GM12878 (cell line): Measurements from ENCODE around the gene SSBP2. TPM values are rescaled to one million over a fixed set of nuclear protein-coding genes. Genes with fewer than 3 reads are reported as not detected.

ENCODE experiments used
- ATAC-seq: fragments of 200-7000 bp; cut with Tn5 transposase; 3 replicates; pipeline ENCODE4 v1.9.1; 2020; ENCODE audit warnings: mild to moderate bottlenecking, moderate library complexity
- BruUV-seq: library from RNA; stranded (reverse); fragments of 400-500 nt; replicated peaks from 2 replicates; lab custom pipeline; 2021; lab: Mats Ljungman, UMichigan
- CTCF ChIA-PET: fragments of 300-600 bp; sonication (Branson Sonifier 250); formaldehyde crosslinking; extraction: SDS; loops from one replicate; lab custom pipeline; 2021; ENCODE audit warnings: inconsistent platforms; lab: Yijun Ruan, JAX
- POLR2A ChIA-PET: fragments of 350-600 bp; formaldehyde crosslinking; extraction: SDS; loops from one replicate; lab custom pipeline; 2021; ENCODE audit warnings: inconsistent platforms; lab: Charles Lee
- RAD21 ChIA-PET: fragments of 300-600 bp; sonication (Branson Sonifier 250); formaldehyde crosslinking; loops from one replicate; lab custom pipeline; 2023; ENCODE audit warnings: antibody characterized with exemption; ENCODE audit not compliant: unreplicated experiment; lab: Charles Lee
- SMC1A ChIA-PET: fragments of 300-600 bp; sonication (Branson Sonifier 250); formaldehyde crosslinking; loops from one replicate; lab custom pipeline; 2023; ENCODE audit not compliant: unreplicated experiment, uncharacterized antibody; lab: Charles Lee
- DNase-seq: peaks from one replicate; pipeline ENCODE4 v3.0.0-alpha.2; 2011; ENCODE audit warnings: low read depth, low spot score
- FAIRE-seq: peaks from 3 replicates; lab custom pipeline; 2011; peaks lifted over from hg19 to GRCh38; lab: Jason Lieb, UNC
- H2AFZ ChIP-seq: 2 replicates; pipeline ENCODE4 v1.6.0; 2011; ENCODE audit warnings: low read depth, low read length, control low read depth; ENCODE audit not compliant: control insufficient read depth
- H3K27ac ChIP-seq: 2 replicates; pipeline ENCODE4 v1.5.1; 2011; ENCODE audit warnings: control low read depth; ENCODE audit not compliant: control insufficient read depth, insufficient read depth
- H3K27me3 ChIP-seq, 2 experiments: replicated peaks in 1 of 2; 2 replicates each; pipeline versions ENCODE4 v1.6.0 to v1.6.1; 2011; ENCODE audit warnings: low read length in 1 of 2; ENCODE audit not compliant: control insufficient read depth in 2 of 2, insufficient read depth in 2 of 2
- H3K36me3 ChIP-seq, 2 experiments: 2 replicates each; pipeline ENCODE4 v1.5.1; 2011; ENCODE audit warnings: low read length in 1 of 2; ENCODE audit not compliant: control insufficient read depth in 2 of 2, insufficient read depth in 2 of 2
- H3K4me1 ChIP-seq: 2 replicates; pipeline ENCODE4 v1.6.1; 2011; ENCODE audit warnings: mild to moderate bottlenecking, low read length, moderate library complexity, mixed read lengths; ENCODE audit not compliant: control insufficient read depth, insufficient read depth
- H3K4me2 ChIP-seq: 2 replicates; pipeline ENCODE4 v1.6.0; 2011; ENCODE audit warnings: control low read depth; ENCODE audit not compliant: control insufficient read depth, insufficient read depth
- H3K4me3 ChIP-seq: fragments of 200-600 bp; sonication (generic); 2 replicates; pipeline ENCODE4 v1.5.1; 2016
- H3K79me2 ChIP-seq: 2 replicates; pipeline ENCODE4 v1.6.0; 2011; ENCODE audit warnings: low read length; ENCODE audit not compliant: control insufficient read depth, insufficient read depth
- H3K9ac ChIP-seq: 2 replicates; pipeline ENCODE4 v1.8.0; 2011; ENCODE audit warnings: low read length, control low read depth, mixed read lengths; ENCODE audit not compliant: control insufficient read depth, insufficient read depth
- H3K9me3 ChIP-seq: replicated peaks from 3 replicates; pipeline ENCODE4 v1.5.1; 2011; ENCODE audit warnings: mild to moderate bottlenecking, low read length; ENCODE audit not compliant: control insufficient read depth, insufficient read depth
- H4K20me1 ChIP-seq: 2 replicates; pipeline ENCODE4 v1.6.0; 2011; ENCODE audit not compliant: control insufficient read depth, insufficient read depth
- ATF2 ChIP-seq: IDR thresholded peaks from 2 replicates; pipeline ENCODE4 v1.6.1; 2012; ENCODE audit warnings: low read length, inconsistent platforms
- ATF7 ChIP-seq: fragments of 450-650 bp; IDR thresholded peaks from 2 replicates; pipeline ENCODE4 v1.6.1; 2016; ENCODE audit warnings: low read depth, mild to moderate bottlenecking
- ESRRA ChIP-seq: IDR thresholded peaks from 2 replicates; pipeline ENCODE4 v1.6.1; 2012; ENCODE audit warnings: mild to moderate bottlenecking, low read length, improper control_type of control experiment
- FOXM1 ChIP-seq: IDR thresholded peaks from 2 replicates; pipeline ENCODE4 v1.6.1; 2012; ENCODE audit warnings: low read depth, mild to moderate bottlenecking, inconsistent platforms, low read length, moderate library complexity
- LARP7 ChIP-seq: fragments of 450-650 bp; IDR thresholded peaks from 2 replicates; pipeline ENCODE4 v1.6.1; 2017; ENCODE audit warnings: mild to moderate bottlenecking
- MYB ChIP-seq: fragments of 150-350 bp; IDR thresholded peaks from 2 replicates; pipeline ENCODE4 v1.6.1; 2014; ENCODE audit warnings: mild to moderate bottlenecking, low read depth, low read length, borderline replicate concordance
- NR2C2 ChIP-seq: IDR thresholded peaks from 2 replicates; pipeline ENCODE4 v1.6.1; 2011; ENCODE audit warnings: borderline replicate concordance, low read depth; ENCODE audit not compliant: control insufficient read depth, insufficient read length
- NRF1 ChIP-seq: conservative IDR thresholded peaks from 2 replicates; pipeline ENCODE4 v1.6.1; 2011; ENCODE audit warnings: mild to moderate bottlenecking, low read depth, low read length, improper control_type of control experiment
- RB1 ChIP-seq: fragments of 450-650 bp; formaldehyde crosslinking; IDR thresholded peaks from 2 replicates; pipeline ENCODE4 v1.6.1; 2017; ENCODE audit warnings: mild to moderate bottlenecking, borderline replicate concordance
- RBBP5 ChIP-seq: fragments of 200-600 bp; sonication (generic); conservative IDR thresholded peaks from 2 replicates; pipeline ENCODE4 v1.6.1; 2016
- SUPT20H ChIP-seq: IDR thresholded peaks from 2 replicates; pipeline ENCODE4 v1.6.1; 2011; ENCODE audit warnings: low read depth, mild to moderate bottlenecking, low read length, moderate library complexity, borderline replicate concordance; ENCODE audit not compliant: control insufficient read depth
- TCF3 ChIP-seq: IDR thresholded peaks from 2 replicates; pipeline ENCODE4 v1.6.1; 2012; ENCODE audit warnings: low read depth, mild to moderate bottlenecking, low read length, borderline replicate concordance; ENCODE audit not compliant: insufficient read depth
- WGBS: methylation state at CpG from one replicate; pipeline ENCODE4 v1.1.6; 2016; ENCODE audit warnings: low lambda C conversion rate; ENCODE audit not compliant: insufficient replicate concordance, insufficient coverage; ENCODE audit errors: missing lambda C conversion rate; 5-methylcytosine and 5-hydroxymethylcytosine counted together
- in situ Hi-C: fragments of 300-500 bp; cut with MboI; formaldehyde crosslinking; loops from 9 replicates; pipeline ENCODE4 v1.14.3; 2018; ENCODE audit warnings: mixed read lengths
- intact Hi-C: fragments of 100-400 bp; cut with micrococcal nuclease; formaldehyde crosslinking; loops from one replicate; pipeline ENCODE4 v1.14.2; 2022; ENCODE audit not compliant: unreplicated experiment
- polyA plus RNA-seq, 11 experiments: library from polyadenylated mRNA; depleted of rRNA in 4 of 11; unstranded in 6 of 11; stranded (reverse) in 5 of 11; fragments of >200 nt; fragmentation: Nextera tagmentation in 4 of 11; fragmentation: Illumina TruSeq in 1 of 11; extraction: Ambion mirVana in 4 of 11; extraction: Trizol in 1 of 11; gene quantifications; 1 replicate in 1 of 11; 2 replicates in 10 of 11; pipeline versions ENCODE4 v1.2.1 to v1.2.3, GENCODE V29; 2011 to 2016; ENCODE audit warnings: inconsistent platforms in 2 of 11, missing spikeins in 2 of 11, low read depth in 1 of 11
- total RNA-seq, 4 experiments: library from RNA; depleted of rRNA in 3 of 4; stranded (reverse); fragments of >200 nt in 3 of 4; fragmentation: Illumina TruSeq in 1 of 4; extraction: Trizol in 1 of 4; gene quantifications; 2 replicates each; pipeline versions ENCODE4 v1.2.1 to v1.2.3, GENCODE V29; 2013 to 2021
- TF ChIP-seq, protein P1 (sequence below): fragments of 450-650 bp; IDR thresholded peaks from 2 replicates; pipeline ENCODE4 v1.6.1; 2017; ENCODE audit warnings: mild to moderate bottlenecking, moderate library complexity

Gene SSBP2
- total and polyA plus RNA-seq, 10 of the 15 experiments (the other 5 are each of a cell fraction or from before 2014, with no cell fraction given), result 52.2 to 132 (median 110) TPM

DNA sequence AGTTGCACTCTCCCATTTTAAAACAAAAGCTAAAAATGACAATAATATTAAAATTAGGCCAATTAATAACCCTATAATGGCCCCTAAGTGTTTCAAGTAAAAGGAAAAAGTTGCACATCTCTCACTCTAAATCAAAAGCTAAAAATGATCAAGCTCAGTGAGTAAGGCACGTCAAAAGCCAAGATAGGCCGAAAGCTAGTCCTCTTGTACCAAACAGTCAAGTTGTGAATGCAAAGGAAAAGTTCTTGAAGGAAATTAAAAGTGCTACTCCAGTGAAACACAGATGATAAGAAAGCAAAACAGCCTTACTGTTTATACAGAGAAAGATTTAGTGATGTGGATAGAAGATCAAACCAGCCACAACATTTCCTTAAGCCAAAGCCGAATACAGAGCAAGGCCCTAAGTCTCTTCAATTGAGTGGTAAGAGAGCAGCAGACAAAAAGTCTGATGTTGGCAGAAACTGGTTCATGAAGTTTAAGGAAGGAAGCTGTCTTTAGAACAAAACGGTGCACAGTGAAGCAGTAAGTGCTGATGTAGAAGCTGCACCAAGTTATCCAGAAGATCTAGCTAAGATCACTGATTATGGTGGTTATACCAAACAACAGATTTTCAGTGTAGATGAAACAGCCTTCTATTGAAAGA is 212.9 kb downstream of the SSBP2 start:
- no peak overlapping the region for H3K27ac ChIP-seq
- WGBS, result 61% methylated on average over 4 of the region's 4 CpGs
- no peak for ATAC-seq
- no peak for FAIRE-seq
- no peaks in the 10 kb centered on the region for H4K20me1 ChIP-seq
- RAD21 ChIA-PET, result no interaction called here
- H3K4me3 ChIP-seq, result no peak overlapping the region
- no peaks in the 10 kb centered on the region for H3K36me3 ChIP-seq
- H3K4me1 ChIP-seq, result no peaks in the 10 kb centered on the region
- H2AFZ ChIP-seq, result no peak overlapping the region
- POLR2A ChIA-PET, result no interaction called here
- BruUV-seq, result no TSS peak
- CTCF ChIA-PET, result interaction anchor here (0.6 to 1.6 kb wide), 6 partner anchors 15 to 628 kb away, joined by 3 to 4 read pairs (median 3); no protein-coding TSS in a partner anchor
- no peaks in the 10 kb centered on the region for H3K27me3 ChIP-seq
- no peaks in the 10 kb centered on the region for H3K79me2 ChIP-seq
- no peak for DNase-seq
- SMC1A ChIA-PET, result interaction anchor here (0.8 to 1.6 kb wide), 4 partner anchors 13 to 626 kb away, joined by 3 to 4 read pairs (median 3); no protein-coding TSS in a partner anchor
- no peak overlapping the region for H3K4me2 ChIP-seq
- intact Hi-C loops (no loop called here), in situ Hi-C loops (no loop called here)
- no peaks in the 10 kb centered on the region; the same call in 1 of the 3 replicates for H3K9me3 ChIP-seq
- no peak overlapping the region for H3K9ac ChIP-seq
- TF ChIP-seq SUPT20H, result no peak
- TF ChIP-seq NR2C2, result no peak
- TF ChIP-seq RB1, result no peak
- TF ChIP-seq RBBP5, result no peak
- no peak for TF ChIP-seq LARP7
- no peak for TF ChIP-seq ATF7
- TF ChIP-seq TCF3, result no peak
- TF ChIP-seq MYB, result no peak
- TF ChIP-seq, protein P1, sequence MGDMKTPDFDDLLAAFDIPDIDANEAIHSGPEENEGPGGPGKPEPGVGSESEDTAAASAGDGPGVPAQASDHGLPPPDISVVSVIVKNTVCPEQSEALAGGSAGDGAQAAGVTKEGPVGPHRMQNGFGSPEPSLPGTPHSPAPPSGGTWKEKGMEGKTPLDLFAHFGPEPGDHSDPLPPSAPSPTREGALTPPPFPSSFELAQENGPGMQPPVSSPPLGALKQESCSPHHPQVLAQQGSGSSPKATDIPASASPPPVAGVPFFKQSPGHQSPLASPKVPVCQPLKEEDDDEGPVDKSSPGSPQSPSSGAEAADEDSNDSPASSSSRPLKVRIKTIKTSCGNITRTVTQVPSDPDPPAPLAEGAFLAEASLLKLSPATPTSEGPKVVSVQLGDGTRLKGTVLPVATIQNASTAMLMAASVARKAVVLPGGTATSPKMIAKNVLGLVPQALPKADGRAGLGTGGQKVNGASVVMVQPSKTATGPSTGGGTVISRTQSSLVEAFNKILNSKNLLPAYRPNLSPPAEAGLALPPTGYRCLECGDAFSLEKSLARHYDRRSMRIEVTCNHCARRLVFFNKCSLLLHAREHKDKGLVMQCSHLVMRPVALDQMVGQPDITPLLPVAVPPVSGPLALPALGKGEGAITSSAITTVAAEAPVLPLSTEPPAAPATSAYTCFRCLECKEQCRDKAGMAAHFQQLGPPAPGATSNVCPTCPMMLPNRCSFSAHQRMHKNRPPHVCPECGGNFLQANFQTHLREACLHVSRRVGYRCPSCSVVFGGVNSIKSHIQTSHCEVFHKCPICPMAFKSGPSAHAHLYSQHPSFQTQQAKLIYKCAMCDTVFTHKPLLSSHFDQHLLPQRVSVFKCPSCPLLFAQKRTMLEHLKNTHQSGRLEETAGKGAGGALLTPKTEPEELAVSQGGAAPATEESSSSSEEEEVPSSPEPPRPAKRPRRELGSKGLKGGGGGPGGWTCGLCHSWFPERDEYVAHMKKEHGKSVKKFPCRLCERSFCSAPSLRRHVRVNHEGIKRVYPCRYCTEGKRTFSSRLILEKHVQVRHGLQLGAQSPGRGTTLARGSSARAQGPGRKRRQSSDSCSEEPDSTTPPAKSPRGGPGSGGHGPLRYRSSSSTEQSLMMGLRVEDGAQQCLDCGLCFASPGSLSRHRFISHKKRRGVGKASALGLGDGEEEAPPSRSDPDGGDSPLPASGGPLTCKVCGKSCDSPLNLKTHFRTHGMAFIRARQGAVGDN, result no peak
- TF ChIP-seq NRF1, result no peak
- no peak for TF ChIP-seq ATF2
- no peak for TF ChIP-seq FOXM1
- TF ChIP-seq ESRRA, result no peak
